Measurements from ENCODE around the gene PRKD1. TPM values are rescaled to one million over a fixed set of nuclear protein-coding genes. Genes with fewer than 3 reads are reported as not detected.
"Not testable (repeated sequence)": the region's sequence is repeated elsewhere in the genome, so short reads cannot be mapped to it uniquely, and the experiment has no call there.

PRKD1 gene
- total and polyA plus RNA-seq, 2 donors (not counting 1 experiment from before 2014, with no cell fraction given), result 20.1 to 26.2 TPM

DNA sequence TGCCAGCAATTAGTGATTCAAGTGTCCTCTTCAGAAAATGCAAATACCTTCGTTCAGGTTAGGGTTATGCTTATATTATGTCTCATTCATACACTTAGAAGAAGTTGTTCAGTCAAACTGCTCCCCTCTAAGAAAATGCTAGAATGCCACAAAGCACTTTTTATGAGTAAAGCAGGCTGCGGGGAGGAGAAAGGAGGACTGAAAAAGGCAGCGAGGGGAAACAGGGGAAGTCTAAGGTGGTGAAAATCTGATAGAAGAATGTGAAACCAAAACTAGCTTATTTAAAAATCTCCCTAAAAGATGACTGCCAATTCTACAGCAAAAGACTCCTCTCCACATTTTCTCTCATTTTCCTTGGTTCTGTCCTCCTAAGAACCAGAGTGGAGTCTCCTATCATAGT, 70.1 kb downstream of the PRKD1 start:
- no peak overlapping the region for H3K9ac ChIP-seq (ENCODE audit: insufficient read depth, low read length)
- no peaks in the 10 kb centered on the region for H4K20me1 ChIP-seq (ENCODE audit: control insufficient read depth, extremely low read depth, insufficient read depth, low read length)
- H3K4me2 ChIP-seq (ENCODE audit: extremely low read depth, insufficient read depth, low read length), result no peak overlapping the region
- no peaks in the 10 kb centered on the region for H3K36me3 ChIP-seq (ENCODE audit: control insufficient read depth, insufficient read depth, low read length)
- no peaks in the 10 kb centered on the region for H3K9me3 ChIP-seq (ENCODE audit: control insufficient read depth, insufficient read depth, low read depth, low read length)
- H3K4me3 ChIP-seq (replicated peaks in 1 of 4; ENCODE audit: control extremely low read depth in 1 of 4, insufficient read depth in 1 of 4, low read depth in 3 of 4, low read length in 4 of 4), result no peak overlapping the region
- H3K27ac ChIP-seq (ENCODE audit: insufficient read depth, low read length), result no peak overlapping the region
- no peak overlapping the region for H2AFZ ChIP-seq (ENCODE audit: low read length)
- H3K27me3 ChIP-seq (ENCODE audit: control insufficient read depth, insufficient read depth, low read length), result no peaks in the 10 kb centered on the region
- H3K79me2 ChIP-seq (ENCODE audit: control insufficient read depth, insufficient read depth, low read length), result no peaks in the 10 kb centered on the region
- DNase-seq (ENCODE audit: low read depth in 2 of 2), result no peak
- TF ChIP-seq CTCF (conservative IDR thresholded peaks at IDR 0.05 in 1 of 2, IDR thresholded peaks at IDR 0.05 in 1 of 2; ENCODE audit: low read depth in 1 of 2, low read length in 2 of 2) (no peak), EZH2 (IDR thresholded peaks at IDR 0.05; ENCODE audit: low read length, missing control alignments) (no peak)
- no peaks in the 10 kb centered on the region for H3K4me1 ChIP-seq (ENCODE audit: control insufficient read depth, extremely low read depth, insufficient read depth, low read length)

DNA sequence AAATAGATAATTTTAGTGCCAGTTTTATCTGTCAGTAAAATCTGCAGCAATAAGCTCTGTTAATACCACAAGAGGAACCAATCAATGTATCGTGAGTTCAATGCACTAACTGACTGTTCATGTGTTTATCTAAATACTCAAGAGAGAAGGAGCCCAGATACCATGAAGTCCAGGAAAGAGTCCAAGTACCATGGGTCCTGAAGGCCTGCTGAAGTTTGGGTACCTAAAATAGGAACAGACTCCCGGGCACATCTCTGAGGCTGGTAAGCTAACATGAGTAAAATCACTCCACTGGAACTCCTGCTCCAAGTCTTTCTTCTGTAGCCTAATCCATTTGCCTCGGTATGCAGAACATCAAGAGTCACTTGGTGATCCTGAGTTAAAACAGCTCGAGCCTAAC, 71.1 kb downstream of the PRKD1 start:
- H3K4me3 ChIP-seq (replicated peaks in 1 of 4; ENCODE audit: control extremely low read depth in 1 of 4, insufficient read depth in 1 of 4, low read depth in 3 of 4, low read length in 4 of 4), result no peak overlapping the region
- no peak overlapping the region for H3K9ac ChIP-seq (ENCODE audit: insufficient read depth, low read length)
- no peak overlapping the region for H3K27ac ChIP-seq (ENCODE audit: insufficient read depth, low read length)
- H2AFZ ChIP-seq (ENCODE audit: low read length), result no peak overlapping the region
- H3K27me3 ChIP-seq (ENCODE audit: control insufficient read depth, insufficient read depth, low read length), result no peaks in the 10 kb centered on the region
- TF ChIP-seq EZH2 (IDR thresholded peaks at IDR 0.05; ENCODE audit: low read length, missing control alignments) (no peak), CTCF (conservative IDR thresholded peaks at IDR 0.05 in 1 of 2, IDR thresholded peaks at IDR 0.05 in 1 of 2; ENCODE audit: low read depth in 1 of 2, low read length in 2 of 2) (no peak)
- H4K20me1 ChIP-seq (ENCODE audit: control insufficient read depth, extremely low read depth, insufficient read depth, low read length), result no peaks in the 10 kb centered on the region
- H3K4me1 ChIP-seq (ENCODE audit: control insufficient read depth, extremely low read depth, insufficient read depth, low read length), result no peaks in the 10 kb centered on the region
- no peak for DNase-seq (ENCODE audit: low read depth in 2 of 2)
- no peaks in the 10 kb centered on the region for H3K36me3 ChIP-seq (ENCODE audit: control insufficient read depth, insufficient read depth, low read length)
- no peaks in the 10 kb centered on the region for H3K9me3 ChIP-seq (ENCODE audit: control insufficient read depth, insufficient read depth, low read depth, low read length)
- peaks cover 2% of the 10 kb centered on the region for H3K79me2 ChIP-seq (ENCODE audit: control insufficient read depth, insufficient read depth, low read length)
- no peak overlapping the region for H3K4me2 ChIP-seq (ENCODE audit: extremely low read depth, insufficient read depth, low read length)

DNA sequence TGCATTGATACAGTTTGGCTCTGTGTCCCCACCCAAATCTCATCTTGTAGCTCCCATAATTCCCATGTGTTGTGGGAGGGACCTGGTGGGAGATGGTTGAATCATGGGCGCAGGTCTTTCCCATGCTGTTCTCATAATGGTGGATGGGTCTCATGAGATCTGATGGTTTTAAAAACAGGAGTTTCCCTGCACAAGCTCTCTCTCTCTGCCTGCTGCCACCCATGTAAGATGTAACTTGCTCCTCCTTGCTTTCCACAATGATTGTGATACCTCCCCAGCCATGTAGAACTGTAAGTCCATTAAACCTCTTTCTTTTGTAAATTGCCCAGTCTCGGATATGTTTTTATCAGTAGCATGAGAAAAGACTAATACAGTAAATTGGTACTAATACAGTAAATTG, 74.0 kb downstream of the PRKD1 start:
- not testable (repeated sequence) for H2AFZ ChIP-seq (ENCODE audit: low read length); H3K9me3 ChIP-seq (ENCODE audit: control insufficient read depth, insufficient read depth, low read depth, low read length); H3K4me3 ChIP-seq (replicated peaks in 1 of 4; ENCODE audit: control extremely low read depth in 1 of 4, insufficient read depth in 1 of 4, low read depth in 3 of 4, low read length in 4 of 4); H3K4me2 ChIP-seq (ENCODE audit: extremely low read depth, insufficient read depth, low read length); H3K36me3 ChIP-seq (ENCODE audit: control insufficient read depth, insufficient read depth, low read length); DNase-seq (ENCODE audit: low read depth in 2 of 2); H3K27me3 ChIP-seq (ENCODE audit: control insufficient read depth, insufficient read depth, low read length); H4K20me1 ChIP-seq (ENCODE audit: control insufficient read depth, extremely low read depth, insufficient read depth, low read length); H3K4me1 ChIP-seq (ENCODE audit: control insufficient read depth, extremely low read depth, insufficient read depth, low read length); H3K79me2 ChIP-seq (ENCODE audit: control insufficient read depth, insufficient read depth, low read length); H3K27ac ChIP-seq (ENCODE audit: insufficient read depth, low read length); H3K9ac ChIP-seq (ENCODE audit: insufficient read depth, low read length)
